HG03378 (cell line): Measurements from ENCODE around the gene FCAMR.

Source experiments
- ATAC-seq: cut with Tn5 transposase; IDR thresholded peaks from one replicate; pipeline ENCODE4 v1.9.1; 2021; ENCODE audit warnings: mild to moderate bottlenecking, moderate library complexity; ENCODE audit not compliant: unreplicated experiment

The FCAMR gene

GRCh38 chr1:207000651-207001291, 30.5 kb upstream of the FCAMR start:
- no peak for ATAC-seq

DNA sequence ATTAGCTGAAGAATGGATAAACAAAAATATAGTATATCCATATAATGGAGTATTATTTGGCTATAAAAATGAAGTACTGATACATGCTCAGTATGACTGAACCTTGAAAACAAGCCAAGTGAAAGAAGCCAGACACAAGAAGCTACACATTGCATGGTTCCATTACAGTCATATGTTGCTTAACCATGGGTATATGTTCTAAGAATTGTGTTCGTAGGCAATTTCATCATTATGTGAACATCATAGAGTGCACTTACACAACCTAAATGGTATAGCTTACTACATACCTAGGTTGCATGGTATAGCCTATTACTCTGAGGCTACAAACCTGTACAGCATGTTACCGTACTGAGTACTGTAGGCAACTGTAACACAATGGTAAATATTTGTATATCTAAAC, 28.6 kb upstream of the FCAMR start:
- ATAC-seq: no peak

GRCh38 chr1:206992790-206993189, 22.5 kb upstream of the FCAMR start:
- no peak for ATAC-seq

GRCh38 chr1:206987873-206988272, 17.6 kb upstream of the FCAMR start:
- ATAC-seq: no peak

- ATAC-seq: no peak
Observed at GRCh38 chr1:206986885-206987284, 16.6 kb upstream of the FCAMR start.

- no peak for ATAC-seq
Observed at GRCh38 chr1:206986402-206986801, 16.1 kb upstream of the FCAMR start.

DNA sequence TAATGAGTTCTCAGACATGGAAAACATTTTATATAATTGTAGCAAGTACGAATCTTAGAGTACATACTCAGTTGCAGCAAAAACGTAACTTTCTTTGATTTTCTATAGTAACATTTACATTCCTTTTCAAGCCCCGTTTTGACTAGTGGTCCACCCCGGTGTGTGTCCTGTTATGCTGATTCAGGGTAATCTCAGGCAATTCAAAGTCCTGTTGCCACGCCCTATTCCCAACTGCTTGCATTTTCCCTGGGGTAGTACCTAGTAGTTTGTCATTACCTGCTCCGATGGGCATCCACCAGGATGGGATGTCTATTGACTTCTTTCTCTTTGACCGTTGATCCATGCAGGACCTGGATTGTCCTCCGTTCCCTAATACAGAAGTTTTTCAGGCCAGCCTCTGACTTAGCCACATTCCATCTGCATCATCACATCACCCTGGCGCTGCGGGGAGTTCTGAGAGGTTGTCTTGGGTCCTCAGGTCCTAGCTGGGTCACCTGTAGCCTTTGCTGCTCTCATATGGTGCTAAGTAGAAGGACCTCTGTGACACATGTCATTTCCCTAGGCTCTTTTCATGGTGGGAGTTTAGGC, 15.0 kb upstream of the FCAMR start:
- no peak for ATAC-seq

DNA sequence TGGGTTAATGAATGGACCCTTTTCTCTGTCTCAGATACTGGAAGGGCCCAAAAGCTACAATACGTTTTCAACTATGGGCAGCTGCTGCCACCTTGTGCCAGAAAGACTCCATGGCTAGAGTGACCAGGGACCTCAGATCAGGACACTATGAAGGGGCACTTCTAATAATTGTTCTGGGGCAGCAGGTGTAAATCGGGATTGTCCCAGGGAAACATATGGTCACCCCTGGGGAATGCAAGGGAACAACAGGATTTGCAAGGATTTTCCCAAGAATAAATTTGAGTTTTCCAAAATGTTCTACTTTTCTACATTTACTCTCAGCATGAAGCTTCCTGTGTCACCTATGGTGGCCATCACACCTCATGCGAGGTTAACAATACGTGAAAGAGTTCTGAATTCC, 12.0 kb upstream of the FCAMR start:
- peak; percentile 61 for ATAC-seq

- ATAC-seq: no peak
Observed at GRCh38 chr1:206979379-206980043, 9.3 kb upstream of the FCAMR start.

DNA sequence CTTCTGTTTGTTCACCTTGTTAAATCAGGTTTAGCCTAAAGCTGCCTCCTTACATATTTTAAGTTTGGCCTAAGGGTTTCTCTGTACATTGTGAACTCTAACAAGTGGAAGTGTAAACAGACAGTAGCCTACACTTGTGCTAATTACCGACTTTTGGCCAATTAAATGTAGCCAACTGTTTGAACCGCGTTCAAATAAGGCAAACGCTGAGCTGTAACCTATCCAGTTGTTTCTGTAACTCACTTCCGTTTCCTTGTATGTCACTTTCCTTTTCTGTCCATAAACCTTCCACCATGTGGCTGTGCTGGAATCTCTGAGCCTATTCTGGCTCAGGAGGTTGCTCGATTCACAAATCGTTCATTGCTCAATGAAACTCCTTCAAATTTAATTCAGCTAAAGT, 8.0 kb upstream of the FCAMR start:
- ATAC-seq: no peak

DNA sequence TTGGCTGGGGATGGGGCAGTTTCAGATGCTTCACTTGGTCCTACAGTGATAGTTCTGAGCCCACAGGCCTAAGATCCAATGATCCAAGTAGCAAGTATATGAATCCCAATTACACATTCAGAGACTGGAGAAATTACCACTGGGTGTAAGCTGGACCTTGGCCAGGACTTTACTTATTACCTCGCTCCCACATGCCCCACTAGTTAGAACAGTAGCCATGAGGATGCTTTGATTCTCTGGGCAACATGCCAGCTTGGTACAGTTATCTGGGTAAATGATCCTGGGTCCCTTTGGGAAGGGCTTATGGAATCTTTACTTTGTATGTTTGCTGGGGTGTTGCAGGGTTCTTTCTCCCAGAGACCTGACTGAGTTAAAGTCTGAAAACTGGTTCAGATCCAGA, 5.0 kb upstream of the FCAMR start:
- ATAC-seq: no peak

GRCh38 chr1:206974140-206974539, 3.9 kb upstream of the FCAMR start:
- ATAC-seq: no peak

DNA sequence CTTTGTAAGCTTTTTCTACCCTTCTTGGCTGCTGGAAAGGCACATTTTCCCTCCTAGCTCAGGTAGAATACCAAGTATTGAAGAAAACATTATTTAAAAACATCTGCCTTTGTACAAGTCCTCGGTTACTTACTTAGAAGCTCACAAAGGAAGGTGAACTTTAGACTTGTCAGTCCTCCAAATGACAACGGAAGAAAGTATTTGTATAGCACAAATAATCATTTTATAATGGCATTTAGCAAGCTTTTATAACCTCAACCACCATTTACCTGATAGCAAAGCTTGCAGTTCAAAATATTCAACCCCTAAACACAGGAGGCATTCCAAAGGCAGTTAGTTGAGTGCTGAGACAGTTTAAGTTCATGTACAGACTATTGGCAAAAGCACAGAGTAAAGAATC, 2.5 kb upstream of the FCAMR start:
- no peak for ATAC-seq

- ATAC-seq: no peak
Observed at GRCh38 chr1:206971029-206971655, 882 bp upstream of the FCAMR start.

GRCh38 chr1:206969090-206969489, 1.2 kb downstream of the FCAMR start:
- ATAC-seq: no peak

GRCh38 chr1:206967096-206967849, 3.0 kb downstream of the FCAMR start:
- ATAC-seq: peak; percentile 71

DNA sequence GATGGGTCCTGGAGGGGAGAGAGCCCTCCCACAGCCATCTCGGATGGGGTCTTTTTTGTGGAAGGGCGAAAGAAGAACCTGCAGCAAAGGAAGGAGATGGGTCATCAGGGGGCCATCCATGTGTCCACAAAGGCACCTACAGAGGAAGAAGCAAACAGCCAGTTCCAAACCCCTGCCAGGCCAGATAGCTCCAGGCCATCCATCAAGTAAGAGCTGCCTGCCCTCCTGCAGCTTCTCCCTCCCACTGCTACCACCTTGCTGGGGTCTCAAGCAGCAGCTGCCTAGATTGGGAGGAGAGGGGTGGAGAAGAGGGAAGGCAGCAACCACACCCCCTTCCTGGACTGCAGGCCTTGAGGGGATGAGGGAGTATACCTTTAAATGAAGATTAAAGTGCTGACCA, 4.5 kb downstream of the FCAMR start:
- no peak for ATAC-seq

GRCh38 chr1:206963740-206964139, 6.5 kb downstream of the FCAMR start:
- no peak for ATAC-seq

- ATAC-seq: no peak
Observed at GRCh38 chr1:206963119-206963712, 7.0 kb downstream of the FCAMR start.

DNA sequence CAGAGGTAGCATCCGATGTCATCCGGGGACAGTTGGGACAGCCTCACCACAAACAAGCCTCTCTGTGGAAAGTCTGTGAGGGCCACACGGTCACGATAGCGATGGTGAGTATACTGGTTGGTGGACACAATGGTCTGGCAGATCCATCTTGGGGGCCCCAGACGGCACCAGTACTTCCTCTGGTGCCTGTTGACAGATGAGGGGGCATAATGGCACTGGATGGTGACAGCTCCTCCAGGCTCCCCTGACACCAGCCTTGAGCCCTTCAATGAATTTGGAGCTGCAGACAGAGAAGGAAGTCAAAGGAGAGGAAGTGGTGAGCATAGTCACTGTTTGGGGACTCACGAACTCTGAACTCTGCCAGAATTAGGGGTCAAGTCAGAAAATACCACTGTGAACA, 8.0 kb downstream of the FCAMR start:
- ATAC-seq: no peak

DNA sequence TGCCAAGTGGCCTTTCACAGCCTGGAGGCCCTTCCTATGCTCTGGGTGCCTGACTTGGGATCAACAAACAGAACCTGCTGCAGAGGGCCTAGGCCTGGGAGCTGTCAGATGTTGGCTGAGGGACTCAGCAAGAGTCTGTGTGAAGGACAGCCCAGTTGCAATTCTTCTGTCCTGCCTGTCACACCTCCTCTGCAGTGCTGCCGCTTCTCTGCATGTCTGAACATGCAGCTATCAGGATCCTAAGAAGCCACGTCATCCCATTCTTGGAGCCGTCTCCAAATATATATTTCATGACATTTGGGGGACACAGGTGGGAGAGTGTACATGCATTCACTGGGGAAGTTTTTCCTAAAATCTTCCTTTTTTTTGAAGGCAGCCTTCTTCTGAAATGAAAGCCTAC, 8.6 kb downstream of the FCAMR start:
- no peak for ATAC-seq
